DND-41 (cell line): ENCODE data around the gene NR1H2.
A peak's percentile ranks its signal among the peaks of the same experiment; 100 is the strongest.
"Not testable (repeated sequence)": the region's sequence is repeated elsewhere in the genome, so short reads cannot be mapped to it uniquely, and the experiment has no call there.

Source experiments
- ATAC-seq: fragments of 200-7000 bp; cut with Tn5 transposase; 3 replicates; pipeline ENCODE4 v1.9.1; 2021; ENCODE audit warnings: low read depth; ENCODE audit not compliant: insufficient read depth
- DNase-seq: peaks from one replicate; pipeline ENCODE4 v3.0.0-alpha.2; 2020
- H2AFZ ChIP-seq: 2 replicates; pipeline ENCODE4 v1.6.0; 2012; ENCODE audit warnings: low read depth, low read length
- H3K27ac ChIP-seq: 2 replicates; pipeline ENCODE4 v1.5.1; 2012; ENCODE audit warnings: low read length, inconsistent platforms
- H3K27me3 ChIP-seq: fragments of 200-600 bp; sonication (generic); 2 replicates; pipeline ENCODE4 v1.6.0; 2012; ENCODE audit warnings: low read length, mild to moderate bottlenecking, inconsistent platforms; ENCODE audit not compliant: insufficient read depth, poor library complexity
- H3K36me3 ChIP-seq: 2 replicates; pipeline ENCODE4 v1.5.1; 2012; ENCODE audit warnings: low read length, inconsistent platforms; ENCODE audit not compliant: insufficient read depth
- H3K4me1 ChIP-seq: 2 replicates; pipeline ENCODE4 v1.5.1; 2012; ENCODE audit warnings: mild to moderate bottlenecking, low read length; ENCODE audit not compliant: insufficient read depth
- H3K4me2 ChIP-seq: 2 replicates; pipeline ENCODE4 v1.6.0; 2012; ENCODE audit warnings: mild to moderate bottlenecking, moderate library complexity, low read length, inconsistent platforms; ENCODE audit not compliant: insufficient read depth
- H3K4me3 ChIP-seq, 2 experiments: fragments of 200-600 bp in 1 of 2; shearing (Covaris generic) in 1 of 2; 2 replicates each; pipeline ENCODE4 v1.5.1; 2012 to 2016; ENCODE audit warnings: inconsistent platforms in 2 of 2, low read length in 2 of 2, mild to moderate bottlenecking in 2 of 2, low read depth in 1 of 2, moderate library complexity in 1 of 2
- H3K79me2 ChIP-seq: 2 replicates; pipeline ENCODE4 v1.6.0; 2012; ENCODE audit warnings: low read length, inconsistent platforms; ENCODE audit not compliant: insufficient read depth
- H3K9ac ChIP-seq: 2 replicates; pipeline ENCODE4 v1.6.0; 2012; ENCODE audit warnings: low read depth, mild to moderate bottlenecking, inconsistent platforms, low read length, moderate library complexity
- H3K9me3 ChIP-seq: 2 replicates; pipeline ENCODE4 v1.5.1; 2012; ENCODE audit warnings: low read length, moderate library complexity, mild to moderate bottlenecking, inconsistent platforms; ENCODE audit not compliant: insufficient read depth, severe bottlenecking
- H4K20me1 ChIP-seq: 2 replicates; pipeline ENCODE4 v1.6.0; 2012; ENCODE audit warnings: low read length; ENCODE audit not compliant: insufficient read depth
- EZH2 ChIP-seq: IDR thresholded peaks from 3 replicates; pipeline ENCODE4 v1.6.1; 2012; ENCODE audit warnings: borderline replicate concordance, low read depth, mild to moderate bottlenecking, moderate library complexity, low read length, inconsistent platforms; ENCODE audit not compliant: severe bottlenecking
- TF ChIP-seq, protein P1 (sequence below): IDR thresholded peaks from 2 replicates; pipeline ENCODE4 v1.5.1; 2012; ENCODE audit warnings: borderline replicate concordance, low read length, moderate library complexity, mild to moderate bottlenecking; ENCODE audit not compliant: poor library complexity, severe bottlenecking; ENCODE audit errors: extremely low read depth

NR1H2 gene

DNA sequence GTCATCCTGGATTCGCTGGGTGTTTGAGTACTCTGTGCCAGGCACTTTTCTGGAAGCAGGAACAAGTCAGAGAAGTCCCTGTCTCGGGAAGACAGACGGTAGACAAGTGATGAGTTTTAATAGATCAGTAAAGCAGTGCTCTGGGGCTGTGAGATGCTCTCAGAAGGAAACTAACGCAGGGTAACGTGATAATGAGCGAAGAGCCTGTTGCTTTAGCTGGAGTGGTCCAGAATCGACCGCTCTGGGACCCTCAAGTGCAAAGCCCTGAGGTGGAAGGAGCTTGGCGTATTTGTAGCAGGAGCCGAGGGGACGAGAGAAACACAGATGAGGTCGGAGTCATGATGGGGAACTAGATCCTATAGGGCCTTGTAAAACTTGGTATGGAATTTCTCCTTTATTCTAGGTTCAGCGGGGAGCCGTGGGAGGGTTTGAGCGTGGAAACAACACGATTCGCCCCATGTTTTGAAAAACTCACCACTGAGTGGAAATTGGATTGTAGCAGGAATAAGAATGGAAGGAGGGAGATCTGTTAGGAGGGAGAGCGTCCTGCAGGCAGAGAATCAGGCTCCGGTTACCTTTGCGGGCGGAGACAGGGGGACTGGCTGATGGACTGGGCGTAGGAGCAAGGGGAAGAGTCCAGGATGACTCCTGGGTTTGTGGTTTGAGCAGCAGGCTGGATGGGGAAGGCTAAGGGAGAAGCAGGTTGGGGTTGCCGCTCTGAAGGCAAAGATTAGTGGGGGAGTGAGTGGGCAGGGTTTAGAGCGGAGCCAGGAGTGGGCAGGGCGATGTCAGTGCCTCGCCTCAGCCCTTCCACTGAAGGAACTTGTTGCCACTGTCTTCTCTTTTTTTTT lies 8.7 kb downstream of the NR1H2 start:
- peaks cover 32% of the 10 kb centered on the region for H3K4me1 ChIP-seq
- ATAC-seq (no peak), DNase-seq (no peak)
- H3K27ac ChIP-seq, result peak overlapping the region; percentile 89
- no peaks in the 10 kb centered on the region for H3K27me3 ChIP-seq
- H3K79me2 ChIP-seq, result peaks cover 56% of the 10 kb centered on the region
- peak overlapping the region; percentile 80 for H3K9ac ChIP-seq
- peak overlapping the region; percentile 100 for H3K4me2 ChIP-seq
- peak overlapping the region; percentile 83 for H2AFZ ChIP-seq
- H3K36me3 ChIP-seq, result peaks cover 67% of the 10 kb centered on the region
- TF ChIP-seq, protein P1, sequence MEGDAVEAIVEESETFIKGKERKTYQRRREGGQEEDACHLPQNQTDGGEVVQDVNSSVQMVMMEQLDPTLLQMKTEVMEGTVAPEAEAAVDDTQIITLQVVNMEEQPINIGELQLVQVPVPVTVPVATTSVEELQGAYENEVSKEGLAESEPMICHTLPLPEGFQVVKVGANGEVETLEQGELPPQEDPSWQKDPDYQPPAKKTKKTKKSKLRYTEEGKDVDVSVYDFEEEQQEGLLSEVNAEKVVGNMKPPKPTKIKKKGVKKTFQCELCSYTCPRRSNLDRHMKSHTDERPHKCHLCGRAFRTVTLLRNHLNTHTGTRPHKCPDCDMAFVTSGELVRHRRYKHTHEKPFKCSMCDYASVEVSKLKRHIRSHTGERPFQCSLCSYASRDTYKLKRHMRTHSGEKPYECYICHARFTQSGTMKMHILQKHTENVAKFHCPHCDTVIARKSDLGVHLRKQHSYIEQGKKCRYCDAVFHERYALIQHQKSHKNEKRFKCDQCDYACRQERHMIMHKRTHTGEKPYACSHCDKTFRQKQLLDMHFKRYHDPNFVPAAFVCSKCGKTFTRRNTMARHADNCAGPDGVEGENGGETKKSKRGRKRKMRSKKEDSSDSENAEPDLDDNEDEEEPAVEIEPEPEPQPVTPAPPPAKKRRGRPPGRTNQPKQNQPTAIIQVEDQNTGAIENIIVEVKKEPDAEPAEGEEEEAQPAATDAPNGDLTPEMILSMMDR, result no peak
- no peak for TF ChIP-seq EZH2
- H3K4me3 ChIP-seq, result peak overlapping the region; percentile 98 to 100; a peak in 3 of 4 replicates
- H4K20me1 ChIP-seq, result peaks cover 46% of the 10 kb centered on the region
- no peaks in the 10 kb centered on the region for H3K9me3 ChIP-seq

DNA sequence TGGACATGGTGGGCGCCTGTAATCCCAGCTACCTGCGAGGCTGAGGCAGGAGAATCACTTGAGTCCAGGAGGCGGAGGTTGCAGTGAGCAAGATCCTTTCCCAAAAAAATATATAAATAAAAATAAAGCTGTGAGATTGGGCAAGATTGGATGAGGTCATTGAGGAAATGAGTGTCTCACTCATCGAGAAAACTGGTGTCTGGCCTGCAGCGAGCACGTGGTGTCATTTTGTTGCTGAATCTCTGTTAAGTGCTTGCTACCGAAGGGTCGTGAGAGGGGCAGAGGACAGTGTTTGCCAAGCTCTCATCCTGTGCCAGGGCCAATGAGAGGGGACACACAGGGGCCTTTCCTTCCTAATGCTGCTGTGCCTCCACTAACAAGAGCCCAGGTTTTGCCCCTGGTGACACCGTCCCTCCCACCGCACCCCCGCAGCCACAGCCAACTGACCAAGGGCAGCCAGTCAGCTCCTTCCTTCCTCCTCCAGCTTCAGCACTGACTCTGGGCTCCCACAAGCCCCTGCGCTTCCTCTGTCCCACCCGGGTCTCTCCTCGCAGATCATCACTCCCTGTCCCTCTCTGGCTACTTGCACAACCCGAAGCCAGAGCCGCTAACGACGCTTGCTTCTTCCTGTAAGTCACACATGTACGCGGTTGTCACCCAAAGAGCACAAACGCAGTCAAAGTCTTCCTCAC lies 11.1 kb downstream of the NR1H2 start:
- Histone ChIP-seq H3K27ac (no peak overlapping the region), H3K4me3 (no peak overlapping the region), H3K9me3 (no peaks in the 10 kb centered on the region), H3K4me1 (peaks cover 32% of the 10 kb centered on the region), H3K9ac (no peak overlapping the region), H4K20me1 (peaks cover 46% of the 10 kb centered on the region), H3K27me3 (no peaks in the 10 kb centered on the region), H3K4me2 (no peak overlapping the region), H3K36me3 (peaks cover 52% of the 10 kb centered on the region), H3K79me2 (peaks cover 74% of the 10 kb centered on the region), H2AFZ (no peak overlapping the region)
- ATAC-seq, result no peak
- TF ChIP-seq, protein P1, result no peak
- no peak for TF ChIP-seq EZH2
- DNase-seq, result no peak

DNA sequence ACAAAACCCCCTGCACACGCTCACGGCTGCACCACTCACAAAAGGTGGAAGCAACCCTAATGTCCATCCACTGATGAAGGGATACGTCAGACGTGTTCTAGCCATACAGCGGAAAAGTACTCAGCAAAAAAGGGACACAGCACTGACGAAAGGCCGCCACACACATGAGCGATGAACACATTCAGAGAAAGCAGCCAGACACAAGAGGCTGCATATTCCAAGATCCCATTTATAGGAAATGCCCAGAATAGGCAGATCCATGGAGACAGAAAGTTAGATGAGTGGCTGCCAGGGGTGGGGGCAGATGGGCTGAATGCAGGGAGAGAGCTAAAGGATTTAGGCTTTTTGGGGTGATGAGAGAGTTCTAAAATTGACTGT lies 11.6 kb downstream of the NR1H2 start:
- Histone ChIP-seq H3K4me3 (no peak overlapping the region), H4K20me1 (peaks cover 51% of the 10 kb centered on the region), H3K9ac (no peak overlapping the region)

DNA sequence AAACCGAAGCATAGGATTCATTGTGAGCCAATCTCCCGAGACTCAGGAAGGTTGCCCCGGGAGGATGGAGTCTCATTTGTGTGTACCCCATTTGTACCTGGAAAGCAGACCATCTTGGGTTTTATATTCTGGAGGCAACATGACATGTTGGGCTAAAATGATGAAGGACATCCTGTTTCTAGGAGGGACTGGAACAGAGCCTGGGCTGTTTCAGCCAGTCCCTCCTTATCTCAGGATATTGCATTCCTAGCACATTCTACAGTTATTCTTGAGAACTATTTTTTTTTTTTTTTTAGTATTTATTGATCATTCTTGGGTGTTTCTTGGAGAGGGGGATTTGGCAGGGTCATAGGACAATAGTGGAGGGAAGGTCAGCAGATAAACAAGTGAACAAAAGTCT lies 14.0 kb downstream of the NR1H2 start:
- not testable (repeated sequence) for H3K27me3 ChIP-seq, H3K27ac ChIP-seq, DNase-seq, H3K9ac ChIP-seq, H3K4me3 ChIP-seq, H2AFZ ChIP-seq, ATAC-seq, H3K9me3 ChIP-seq, H3K4me2 ChIP-seq
- Histone ChIP-seq H3K36me3 (peaks cover 68% of the 10 kb centered on the region), H3K79me2 (peaks cover 88% of the 10 kb centered on the region), H3K4me1 (peaks cover 18% of the 10 kb centered on the region), H4K20me1 (peaks cover 55% of the 10 kb centered on the region)

More for the DNA sequence above, 11.6 kb downstream of the NR1H2 start:
- no peak overlapping the region for H2AFZ ChIP-seq
- H3K4me1 ChIP-seq, result peaks cover 32% of the 10 kb centered on the region
- TF ChIP-seq, protein P1, result no peak
- no peak for TF ChIP-seq EZH2
- no peaks in the 10 kb centered on the region for H3K9me3 ChIP-seq
- DNase-seq, result no peak
- H3K4me2 ChIP-seq, result no peak overlapping the region
- H3K36me3 ChIP-seq, result peaks cover 53% of the 10 kb centered on the region
- H3K79me2 ChIP-seq, result peaks cover 79% of the 10 kb centered on the region
- no peak for ATAC-seq
- H3K27ac ChIP-seq, result no peak overlapping the region
- no peaks in the 10 kb centered on the region for H3K27me3 ChIP-seq

DNA sequence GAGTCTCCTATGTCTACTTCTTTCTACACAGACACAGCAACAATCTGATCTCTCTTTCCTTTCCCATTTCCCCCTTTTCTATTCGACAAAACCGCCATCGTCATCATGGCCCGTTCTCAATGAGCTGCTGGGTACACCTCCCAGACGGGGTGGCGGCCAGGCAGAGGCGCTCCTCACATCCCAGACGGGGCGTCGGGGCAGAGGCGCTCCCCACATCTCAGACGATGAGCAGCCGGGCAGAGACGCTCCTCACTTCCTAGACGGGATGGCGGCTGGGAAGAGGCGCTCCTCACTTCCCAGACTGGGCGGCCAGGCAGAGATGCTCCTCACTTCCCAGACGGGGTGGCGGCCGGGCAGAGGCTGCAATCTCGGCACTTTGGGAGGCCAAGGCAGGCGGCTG lies 14.7 kb downstream of the NR1H2 start:
- H3K36me3 ChIP-seq, result peaks cover 64% of the 10 kb centered on the region
- H3K9ac ChIP-seq, H3K4me3 ChIP-seq, H2AFZ ChIP-seq, DNase-seq, ATAC-seq, H3K27me3 ChIP-seq, H3K4me2 ChIP-seq, H3K27ac ChIP-seq, H3K9me3 ChIP-seq: not testable (repeated sequence)
- peaks cover 50% of the 10 kb centered on the region for H4K20me1 ChIP-seq
- H3K79me2 ChIP-seq, result peaks cover 88% of the 10 kb centered on the region
- peaks cover 11% of the 10 kb centered on the region for H3K4me1 ChIP-seq
